ENCODE results near the gene SYT6.

The SYT6 gene

DNA sequence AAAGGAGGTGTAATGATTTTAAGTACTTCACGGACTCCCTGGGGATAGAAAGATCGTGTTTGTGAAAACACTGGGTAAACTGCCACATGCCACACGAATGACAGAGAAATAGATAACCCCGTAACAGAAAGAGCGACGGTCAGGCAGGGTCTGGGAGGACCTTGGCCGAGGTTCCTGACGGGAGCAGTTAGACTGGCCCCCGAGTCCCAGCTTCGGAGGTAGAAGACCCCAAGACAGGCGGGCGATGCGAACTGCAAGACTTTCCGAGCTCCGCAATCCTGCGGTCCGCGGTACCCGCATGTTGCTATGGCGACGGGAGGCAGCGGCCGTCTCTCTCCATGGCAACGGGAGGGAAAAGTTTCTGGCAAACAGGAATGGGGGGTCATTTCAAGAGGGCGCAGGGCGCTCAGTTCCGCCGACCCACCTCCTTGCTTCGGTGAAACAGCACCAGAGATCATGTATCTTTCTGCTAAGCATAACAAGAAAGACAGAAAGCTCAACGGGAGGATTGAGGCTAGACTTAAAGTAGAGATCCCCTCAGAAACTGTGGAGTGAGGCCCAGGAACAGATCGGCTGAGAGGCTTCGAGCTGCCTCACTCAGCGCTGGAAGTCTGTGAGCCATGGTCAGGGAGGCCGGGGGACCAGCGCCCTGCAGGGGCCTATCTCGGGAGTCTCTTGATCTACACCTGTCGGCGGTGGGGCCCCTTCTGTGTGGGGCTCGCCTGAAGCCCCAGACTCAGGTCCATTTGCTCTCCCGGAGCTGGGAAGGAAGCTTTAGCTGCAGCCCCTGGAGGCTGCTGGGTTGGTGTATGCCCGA, 685 bp upstream of the SYT6 start:
- peak in 21 of 51 donors; percentile 16 to 54 (median 24) for DNase-seq

DNA sequence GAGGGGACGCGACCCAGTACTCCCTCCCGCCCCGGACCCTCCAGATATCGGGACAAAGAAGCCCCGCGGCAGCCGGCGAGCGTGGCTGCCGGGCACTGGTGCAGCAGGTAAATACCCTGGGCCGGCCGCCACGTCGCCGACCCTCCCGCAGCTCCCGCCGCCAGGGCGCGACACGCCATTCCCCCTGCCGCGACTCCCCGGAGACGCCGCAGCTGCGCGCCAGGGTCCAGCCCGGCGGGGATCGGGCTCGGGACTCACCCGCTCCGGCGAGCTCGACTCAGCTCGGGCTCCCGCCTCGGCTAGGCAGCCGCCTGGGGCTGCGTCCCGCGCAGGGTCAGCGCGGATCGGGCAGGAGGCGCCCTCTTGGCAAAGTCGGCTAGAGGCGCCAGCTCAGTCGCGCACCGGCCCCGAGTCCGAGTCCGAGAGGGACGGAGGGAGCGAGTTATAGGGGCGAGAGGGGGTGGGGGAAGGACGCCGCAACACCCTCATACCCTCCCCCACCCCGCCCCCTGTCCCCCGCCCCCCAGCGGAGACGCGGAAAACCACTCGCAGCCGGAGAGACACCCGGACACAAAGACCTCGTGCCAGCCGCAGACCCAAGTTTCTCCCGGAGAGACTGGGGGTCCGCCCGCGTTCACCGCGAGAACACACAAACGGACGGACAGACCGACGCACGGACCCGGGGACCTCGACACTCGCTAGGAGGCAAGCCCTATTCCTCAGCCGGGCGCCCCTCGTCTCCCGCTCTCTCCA, 985 bp downstream of the SYT6 start:
- peak in 13 of 51 donors; percentile 8 to 33 (median 16) for DNase-seq

DNA sequence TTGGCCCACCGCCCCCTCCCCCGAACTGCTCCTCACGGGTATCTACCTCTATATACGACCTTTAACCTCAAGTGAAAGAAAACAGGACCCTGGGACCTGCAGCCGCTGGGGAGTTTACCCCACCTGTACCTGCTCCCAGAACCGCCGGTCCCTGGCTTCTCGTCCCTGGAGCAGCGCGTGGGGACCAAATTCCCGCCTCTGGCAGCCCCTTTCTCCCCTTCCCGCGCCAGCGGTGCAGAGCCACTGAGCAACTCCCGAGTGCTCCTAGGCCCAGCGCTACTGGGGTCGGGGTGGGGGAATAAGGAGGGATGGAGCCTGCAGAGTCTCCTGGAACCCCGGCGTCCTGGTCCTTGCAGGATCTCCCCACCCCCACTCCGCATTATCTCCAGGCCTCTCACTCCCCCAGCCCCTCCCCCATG, 1.6 kb downstream of the SYT6 start:
- no peak for DNase-seq

DNA sequence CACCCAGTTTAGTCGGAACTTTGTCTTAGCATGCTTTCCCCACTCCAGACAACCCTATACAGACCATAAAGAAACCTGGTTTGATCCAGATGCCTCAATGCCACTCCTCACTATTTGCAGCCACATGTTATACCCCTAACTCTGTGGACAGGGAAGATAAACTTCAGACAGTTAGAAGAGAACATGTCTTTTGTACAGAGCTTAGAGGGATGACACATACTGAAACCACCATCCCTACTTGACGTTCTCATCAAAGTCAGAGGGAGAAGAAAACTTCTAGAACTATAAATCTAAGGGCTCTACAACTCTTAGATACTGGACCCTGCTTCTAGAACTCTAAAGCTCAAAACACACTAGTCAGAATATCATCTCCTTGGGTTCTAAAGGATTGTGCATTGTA, 3.7 kb downstream of the SYT6 start:
- DNase-seq, result peak in 1 of 51 donors; percentile 8

DNA sequence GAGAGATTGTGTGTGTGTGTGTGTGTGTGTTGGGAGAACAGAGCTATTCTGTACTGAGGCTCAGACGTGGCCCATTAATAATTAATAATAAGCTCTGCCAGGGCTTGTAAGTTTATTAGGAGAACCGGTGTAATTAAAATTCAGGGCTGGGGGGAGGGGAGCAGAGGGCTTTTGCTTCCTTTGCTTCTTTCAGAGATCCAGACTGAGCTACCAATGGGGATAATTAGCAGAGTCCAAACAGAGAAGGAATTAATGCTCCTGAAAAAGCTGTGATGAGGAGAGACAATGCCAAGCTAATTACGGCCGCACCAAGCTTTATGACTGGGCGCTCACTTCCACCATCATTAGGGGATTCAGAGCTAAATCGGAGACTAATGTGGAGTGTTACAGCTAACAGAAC, 4.5 kb downstream of the SYT6 start:
- no peak for DNase-seq

DNA sequence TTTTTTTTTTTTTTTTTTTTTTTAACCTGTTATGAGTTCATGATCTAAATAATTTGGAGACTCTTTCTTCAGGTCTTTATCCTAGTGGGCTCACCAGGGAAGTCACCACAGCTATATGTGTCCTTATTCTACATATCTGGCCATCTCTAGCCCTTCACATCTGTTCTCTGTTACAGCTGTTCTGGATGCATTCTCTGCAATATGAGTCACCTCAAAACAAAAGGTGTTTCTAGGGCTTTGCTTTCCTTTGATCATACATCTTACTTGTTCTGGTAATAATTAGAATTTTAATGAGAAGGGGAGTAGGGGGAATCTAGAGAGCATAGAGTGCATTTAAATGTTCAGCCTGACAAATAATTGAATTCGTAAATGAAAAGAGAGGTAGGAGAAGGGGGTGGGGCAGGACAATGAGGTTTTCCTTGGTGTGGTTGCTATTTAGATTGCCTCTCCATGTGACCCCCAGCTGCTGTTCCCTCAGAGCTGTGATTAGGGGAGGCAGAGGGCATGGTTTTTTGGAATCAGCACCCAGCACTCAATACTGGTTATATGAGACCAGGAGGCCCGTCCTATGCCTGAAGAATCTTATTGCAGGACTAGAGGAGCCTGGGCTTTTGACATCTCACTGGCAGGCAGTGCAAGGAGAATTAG, 8.0 kb downstream of the SYT6 start:
- no peak for DNase-seq

DNA sequence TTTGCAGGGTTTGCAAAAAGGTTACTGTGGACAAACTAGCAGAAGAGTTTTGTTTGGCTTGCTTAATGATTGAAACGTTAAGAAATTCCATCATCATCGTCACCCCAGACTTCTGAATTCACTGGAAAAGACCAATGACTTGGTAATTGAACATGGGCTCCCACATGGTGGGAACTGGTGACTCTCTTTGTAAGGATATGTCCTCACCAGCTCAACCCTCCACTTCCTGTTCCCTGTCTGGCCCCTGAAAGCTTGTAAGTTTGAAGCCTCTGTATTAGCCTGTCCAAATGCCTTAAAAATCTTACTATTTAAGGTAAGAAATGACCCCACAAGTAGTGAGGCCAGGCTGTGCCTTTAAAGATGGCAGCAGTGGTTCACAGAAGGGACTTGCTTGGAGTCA, 9.7 kb downstream of the SYT6 start:
- DNase-seq, result no peak

DNA sequence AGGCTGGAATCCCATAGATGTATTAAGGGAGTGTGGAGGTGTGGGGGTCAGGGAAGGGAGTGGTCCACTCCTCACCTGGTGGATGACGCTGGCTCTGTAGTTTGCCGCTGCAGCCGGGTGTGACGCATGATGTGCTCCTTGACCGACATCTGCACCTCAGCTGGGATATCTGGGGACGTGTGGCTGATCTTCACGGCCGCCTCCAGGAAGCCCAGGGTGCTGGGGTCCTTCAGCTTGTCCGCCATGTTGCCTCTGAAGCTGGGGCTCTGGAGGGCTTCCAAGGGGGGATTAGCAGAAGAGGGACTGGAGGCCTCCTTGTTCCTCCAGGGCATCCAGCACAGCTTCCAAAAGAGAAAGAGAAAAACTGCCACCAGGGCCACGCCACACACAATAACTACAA, 14.1 kb downstream of the SYT6 start:
- DNase-seq, result no peak

DNA sequence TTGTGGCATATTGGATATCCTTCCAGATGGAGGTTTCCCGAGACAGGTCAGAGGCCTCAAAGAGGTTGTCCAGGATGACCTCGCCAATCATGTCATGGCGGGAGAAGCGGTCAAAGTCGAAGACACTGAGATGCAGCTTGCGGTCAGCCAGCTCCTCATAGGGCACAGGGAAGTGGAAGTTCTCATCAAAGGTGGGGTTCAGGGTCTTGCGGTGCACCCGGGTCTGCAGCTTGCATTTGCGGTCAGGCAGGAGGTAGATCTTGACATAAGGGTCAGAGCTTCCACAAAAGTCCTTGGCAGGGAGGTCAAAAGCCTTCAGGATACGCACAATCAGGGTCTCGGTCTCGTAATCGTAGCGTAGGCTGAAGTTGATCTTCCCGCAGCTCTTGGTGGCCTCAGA, 16.2 kb downstream of the SYT6 start:
- DNase-seq, result no peak

DNA sequence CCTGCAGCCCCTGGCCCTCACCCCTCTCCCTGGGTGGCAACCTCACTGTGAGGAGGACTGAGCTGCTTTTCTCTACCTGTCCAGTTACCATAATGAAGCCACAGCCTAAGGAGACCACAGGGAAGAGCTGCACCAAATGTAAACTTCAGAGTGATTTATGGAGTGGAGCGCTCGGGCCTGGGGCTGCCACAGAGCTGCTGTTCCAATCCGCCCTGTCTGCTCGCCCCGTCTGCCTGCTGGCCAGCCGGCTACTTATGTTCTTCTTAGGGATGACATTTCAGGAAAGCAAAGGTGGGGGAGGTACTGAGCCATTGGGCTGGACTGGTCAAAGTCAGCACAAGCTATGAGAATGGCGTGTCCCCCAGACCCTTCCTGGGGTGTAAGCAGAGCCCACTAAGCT, 17.9 kb downstream of the SYT6 start:
- DNase-seq, result no peak

DNA sequence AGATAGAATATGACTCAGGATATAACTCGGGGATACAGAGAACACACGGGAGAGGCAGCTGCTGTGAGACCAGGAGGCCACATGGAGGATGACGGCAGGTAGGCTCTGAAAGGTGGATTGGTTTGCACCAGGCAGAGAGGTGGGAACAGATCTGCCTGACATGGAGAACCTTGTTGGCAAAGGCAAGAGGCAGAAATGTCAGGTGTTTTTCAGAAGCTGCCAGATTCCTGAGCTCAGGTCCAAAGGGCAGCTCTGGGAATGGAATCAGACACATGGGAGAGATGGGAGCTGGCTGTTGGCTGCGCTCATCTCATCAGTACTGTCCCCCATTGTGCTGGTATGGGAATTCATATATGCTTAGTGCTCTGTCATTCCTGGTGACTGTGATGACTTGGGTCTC, 19.2 kb downstream of the SYT6 start:
- no peak for DNase-seq

DNA sequence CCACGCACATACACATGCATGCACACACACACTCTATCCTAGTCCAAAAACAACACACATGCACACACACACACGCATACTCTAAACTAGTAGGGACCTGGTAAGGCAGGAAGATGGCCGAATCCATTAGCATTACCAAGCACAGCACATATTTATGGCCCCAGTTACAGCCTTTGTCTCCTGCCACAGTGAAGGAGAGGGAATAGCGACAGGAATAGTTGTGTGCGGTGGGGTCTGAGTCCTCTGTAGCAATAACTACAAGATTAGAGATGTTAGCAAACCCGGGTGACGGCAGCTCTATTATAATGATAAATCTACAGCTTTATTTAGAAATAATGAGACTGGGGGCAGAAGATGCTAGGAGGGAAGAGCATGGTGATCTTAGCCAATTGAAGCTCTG, 20.5 kb downstream of the SYT6 start:
- no peak for DNase-seq

DNA sequence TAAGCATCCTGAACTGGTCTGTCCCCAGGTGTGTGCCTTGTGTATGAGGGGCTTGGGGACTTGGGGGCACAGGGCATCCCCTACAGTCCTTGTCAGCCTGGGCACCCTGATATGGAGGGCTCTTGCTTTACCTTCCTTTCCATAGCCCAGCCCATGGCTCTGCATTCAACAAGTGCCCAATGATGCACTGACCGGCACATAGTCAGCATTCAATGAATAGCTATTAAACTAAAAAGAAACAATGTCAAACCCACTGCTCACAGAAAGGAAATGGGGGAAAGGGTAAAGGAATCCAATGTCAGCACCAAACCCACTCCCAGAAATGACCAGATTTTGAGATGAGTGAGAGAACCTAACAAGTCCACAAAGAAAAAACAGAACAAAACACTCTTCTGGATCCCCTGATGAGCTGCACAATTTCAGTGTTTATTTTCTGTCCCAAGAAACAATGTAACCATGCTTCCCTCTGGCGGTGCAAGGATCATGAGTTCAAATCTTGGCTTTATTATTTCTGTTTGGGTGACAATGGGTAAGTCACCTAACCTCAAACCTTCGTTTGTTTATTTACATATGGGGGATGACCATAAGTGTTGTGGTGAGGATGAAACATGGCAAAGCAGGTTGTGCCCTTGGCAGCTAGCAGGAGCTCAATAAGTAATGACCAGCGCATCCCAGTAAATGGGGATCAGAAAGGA, 22.0 kb downstream of the SYT6 start:
- DNase-seq, result no peak

DNA sequence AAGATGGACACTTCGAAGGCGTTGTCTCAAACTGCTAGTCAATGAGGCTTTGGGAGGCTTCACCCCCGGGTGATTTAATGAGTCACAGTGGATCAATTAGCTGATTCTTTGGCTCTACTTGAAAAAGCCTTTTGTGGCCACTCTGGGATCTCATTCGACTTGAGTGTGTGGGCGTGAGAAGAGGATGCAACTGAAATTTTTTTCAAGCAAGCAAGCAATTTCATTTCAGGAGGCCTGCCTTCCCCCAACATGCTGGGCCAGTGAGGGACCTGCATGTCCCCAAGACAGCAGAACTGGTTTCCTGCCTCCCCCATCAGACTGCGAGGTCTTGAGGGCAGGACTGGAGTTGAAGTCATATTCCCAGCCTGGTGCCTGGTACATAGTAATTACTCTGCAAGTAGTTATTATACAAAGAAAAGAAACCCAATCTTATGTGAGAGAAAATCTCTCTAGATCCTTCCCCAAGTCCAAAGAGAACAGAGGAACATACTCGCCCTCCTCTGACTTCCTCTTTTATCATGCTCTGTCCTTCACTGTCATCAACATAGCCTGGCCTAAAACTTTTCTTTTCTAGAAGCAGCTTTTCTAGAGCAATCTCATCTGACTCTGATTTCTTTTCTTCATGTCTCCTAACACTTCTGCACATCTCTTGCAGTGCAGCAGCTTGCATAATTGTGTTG, 22.7 kb downstream of the SYT6 start:
- no peak for DNase-seq

DNA sequence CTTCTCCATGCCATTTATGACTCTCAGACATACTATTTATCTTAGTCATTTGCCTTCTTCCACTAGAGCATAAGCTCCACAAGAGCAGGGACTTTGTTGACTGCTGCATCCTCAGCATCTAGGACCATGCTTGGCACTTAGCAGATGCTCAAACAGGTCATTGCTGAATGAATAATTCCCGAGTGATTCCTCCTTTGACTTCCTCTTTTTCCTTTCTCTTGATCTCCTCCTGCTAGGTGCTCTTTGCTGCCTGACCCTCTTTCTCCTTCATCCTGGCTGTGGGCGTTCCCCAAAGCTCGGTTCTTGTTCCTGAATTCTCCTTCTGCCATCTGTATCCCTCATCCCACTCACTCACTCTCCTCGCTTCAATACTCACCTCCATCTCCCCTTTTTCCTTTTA, 23.5 kb downstream of the SYT6 start:
- DNase-seq, result no peak

DNA sequence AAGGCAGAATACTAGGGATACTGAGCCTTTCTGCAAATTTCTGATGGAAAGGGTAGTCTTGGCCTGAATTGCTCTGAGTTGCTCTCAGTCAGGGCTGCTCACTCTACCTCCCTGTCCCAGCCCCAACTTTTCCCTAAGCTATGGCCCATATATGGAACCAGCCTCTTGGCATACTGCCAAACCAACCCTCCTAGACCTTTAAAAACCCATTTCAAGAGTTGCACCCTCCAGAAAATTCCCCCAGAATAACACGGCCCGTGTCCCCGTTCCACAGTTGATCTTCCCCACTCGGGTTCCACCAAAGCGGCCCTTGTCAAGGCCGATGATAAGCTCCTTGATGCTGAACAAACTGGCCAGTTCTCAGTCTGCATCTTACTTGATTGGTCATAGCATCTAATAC, 25.4 kb downstream of the SYT6 start:
- DNase-seq, result no peak

DNA sequence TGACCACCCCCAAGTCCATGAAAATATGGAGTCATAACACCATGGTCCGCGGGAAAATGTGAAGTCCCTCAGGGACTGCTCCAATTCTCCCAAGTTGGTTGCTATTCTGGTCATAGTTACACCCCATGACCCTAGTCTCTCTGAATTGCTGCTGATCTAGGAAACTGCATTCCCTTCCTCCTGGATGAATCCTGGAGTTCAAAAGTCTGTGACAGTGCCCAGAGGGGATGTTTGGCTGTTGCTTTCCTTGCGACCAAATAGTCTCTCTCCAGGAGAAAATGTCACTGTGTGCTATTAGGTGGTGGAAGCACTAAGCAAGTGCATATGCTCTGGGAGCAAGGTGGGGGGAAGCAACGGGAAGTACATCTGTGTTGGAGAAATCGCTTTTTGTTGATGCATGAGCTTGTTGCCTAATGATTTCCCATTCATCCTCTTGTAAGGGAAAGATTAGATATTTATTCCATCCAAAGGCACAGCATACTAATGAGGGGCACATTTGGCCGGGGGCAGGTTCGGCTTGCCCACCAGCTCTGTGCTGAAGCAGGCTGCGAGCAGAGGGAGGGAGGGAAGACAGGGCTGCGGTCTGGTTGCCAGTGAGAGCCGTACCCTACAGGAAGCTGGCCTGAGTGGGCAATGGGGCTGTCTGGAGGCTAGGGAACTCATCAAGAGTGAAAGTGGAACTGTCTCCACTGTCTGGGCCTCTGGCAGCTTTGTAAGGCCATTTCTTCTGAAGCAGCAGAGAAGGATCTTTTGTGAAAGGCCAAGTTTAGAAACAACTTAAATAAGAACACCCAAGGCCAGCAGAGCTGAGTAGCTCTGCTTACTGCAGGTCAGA, 27.2 kb downstream of the SYT6 start:
- DNase-seq, result peak in 16 of 51 donors; percentile 10 to 45 (median 21)

DNA sequence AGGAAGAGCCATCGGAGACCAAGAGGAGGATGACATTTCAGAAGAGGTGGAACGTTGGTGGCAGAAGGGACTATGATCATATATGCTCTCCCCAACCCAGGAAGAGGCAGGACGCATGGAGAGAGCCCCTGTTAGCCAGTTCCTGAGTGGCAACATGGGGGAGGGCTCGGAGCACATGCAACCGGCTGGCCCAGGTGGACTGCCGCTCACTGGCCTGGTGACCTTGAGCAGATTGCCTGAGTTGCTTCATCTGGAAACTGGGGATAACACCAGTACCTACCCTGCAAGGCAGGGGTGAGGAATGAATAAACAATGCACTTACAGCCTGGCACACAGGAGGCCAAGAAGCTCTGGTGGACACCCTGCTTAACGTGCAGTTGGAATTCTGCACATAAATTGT, 29.0 kb downstream of the SYT6 start:
- DNase-seq, result no peak

DNA sequence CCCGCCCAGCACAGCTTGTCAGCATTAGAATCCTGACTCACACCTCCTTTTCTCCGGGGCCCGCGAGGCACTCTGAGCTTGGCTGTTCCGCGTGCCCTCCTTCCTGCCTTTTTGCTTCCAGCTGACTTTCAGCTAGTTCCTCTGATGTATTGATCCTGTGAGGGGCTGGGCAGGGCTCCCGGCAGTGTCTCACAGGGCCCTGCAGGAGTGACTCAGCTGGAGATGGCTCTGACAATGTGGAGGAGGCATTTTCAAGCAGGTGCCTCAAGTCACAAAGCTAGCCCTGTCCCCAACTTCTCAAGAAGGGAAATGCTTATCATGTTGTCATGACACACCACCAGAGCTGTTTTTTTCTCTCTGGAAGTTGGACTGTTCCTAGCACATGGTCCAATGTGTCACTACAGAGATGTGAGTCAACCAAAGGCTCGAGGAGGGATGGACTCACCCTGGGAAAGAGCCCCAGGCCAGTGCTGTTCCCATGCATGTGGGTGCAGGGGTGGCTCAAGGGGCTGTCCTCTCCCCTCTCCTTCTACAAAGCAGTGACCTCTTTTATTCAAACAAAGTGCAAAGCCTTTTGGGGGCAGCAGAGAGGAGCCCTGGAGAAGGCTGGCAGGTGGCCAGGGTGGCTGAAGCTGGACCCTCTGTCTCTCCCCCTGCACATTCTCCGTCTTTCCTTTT, 30.6 kb downstream of the SYT6 start:
- peak in 2 of 51 donors; percentile 24 to 38 for DNase-seq
